Fibroblast of villous mesenchyme (primary cell): ENCODE data around the gene LDHB. TPM values are rescaled to one million over a fixed set of nuclear protein-coding genes. Genes with fewer than 3 reads are reported as not detected.

Source experiments
- total RNA-seq: library from RNA; depleted of rRNA; stranded (reverse); fragments of >200 nt; gene quantifications from 2 replicates; pipeline ENCODE4 v1.2.3, GENCODE V29; 2012

The LDHB gene
- total RNA-seq, 1 donor: 613 TPM

Other genes with a start within 250 kb of the LDHB start
- 9.5 and 11.3 TPM in 2 replicates for gene PYROXD1, start 220.2 kb downstream of the LDHB start, total RNA-seq
- 68.6 and 95.9 TPM in 2 replicates for gene RECQL, start 156.2 kb downstream of the LDHB start, total RNA-seq
- 59.3 and 99.3 TPM in 2 replicates for gene GOLT1B, start 156.1 kb downstream of the LDHB start, total RNA-seq
- under 0.01 and 0.86 TPM in 2 replicates for gene SPX, start 131.5 kb downstream of the LDHB start, total RNA-seq
- gene GYS2, start 53.0 kb downstream of the LDHB start, total RNA-seq: not detected in 2 replicates
- 5.2 and 19.4 TPM in 2 replicates for gene KCNJ8, start 116.9 kb upstream of the LDHB start, total RNA-seq